CD4-positive, alpha-beta T cell (primary cell): ENCODE data around the gene PDE4B. TPM values are rescaled to one million over a fixed set of nuclear protein-coding genes. Genes with fewer than 3 reads are reported as not detected.

Experiments
- ATAC-seq: fragments of 200-7000 bp; cut with Tn5 transposase; one replicate; pipeline ENCODE4 v1.10.0; 2022; ENCODE audit warnings: mild to moderate bottlenecking; ENCODE audit not compliant: poor library complexity
- CTCF ChIA-PET: fragments of 350-600 bp; sonication (Branson Sonifier 250); formaldehyde crosslinking; loops from one replicate; lab custom pipeline; 2021; ENCODE audit warnings: antibody characterized with exemption, inconsistent platforms; lab: Charles Lee
- POLR2A ChIA-PET: fragments of 350-600 bp; sonication (Branson Sonifier 250); formaldehyde crosslinking; loops from one replicate; lab custom pipeline; 2021; ENCODE audit warnings: antibody characterized with exemption, inconsistent platforms; lab: Charles Lee
- DNase-seq, 14 experiments: peaks; one replicate each; pipeline ENCODE4 v3.0.0-alpha.2; 2013 to 2020; ENCODE audit warnings: mixed read lengths in 2 of 14
- H3K27ac ChIP-seq, 2 donors: one replicate each; pipeline versions ENCODE4 v1.5.1 to v1.7.0; 2013; ENCODE audit warnings: low read length in 2 of 2, low read depth in 1 of 2, mild to moderate bottlenecking in 1 of 2
- H3K27me3 ChIP-seq, 2 experiments: 1 replicate in 1 of 2; 2 replicates in 1 of 2; pipeline versions ENCODE4 v1.6.1 to v1.7.0; 2013; ENCODE audit warnings: low read length in 2 of 2, control low read depth in 1 of 2, mild to moderate bottlenecking in 1 of 2, moderate library complexity in 1 of 2; ENCODE audit not compliant: insufficient read depth in 2 of 2, control insufficient read depth in 1 of 2
- H3K36me3 ChIP-seq: one replicate; pipeline ENCODE4 v1.6.1; 2013; ENCODE audit warnings: low read length, control low read depth; ENCODE audit not compliant: insufficient read depth
- H3K4me1 ChIP-seq: one replicate; pipeline ENCODE4 v1.6.1; 2013; ENCODE audit warnings: low read length, control low read depth; ENCODE audit not compliant: insufficient read depth
- H3K4me3 ChIP-seq: one replicate; pipeline ENCODE4 v1.5.1; 2013; ENCODE audit warnings: mild to moderate bottlenecking, low read length, moderate library complexity
- H3K9me3 ChIP-seq, 2 experiments: 1 replicate in 1 of 2; 2 replicates in 1 of 2; pipeline versions ENCODE4 v1.6.1 to v1.7.0; 2013; ENCODE audit warnings: low read length in 2 of 2, mild to moderate bottlenecking in 2 of 2, control low read depth in 1 of 2, moderate library complexity in 1 of 2; ENCODE audit not compliant: control insufficient read depth in 1 of 2, insufficient read depth in 1 of 2
- H3K27ac Mint-ChIP-seq: one replicate; pipeline ENCODE4 v1.8.0; 2020; ENCODE audit warnings: mixed read lengths
- H3K27me3 Mint-ChIP-seq: one replicate; pipeline ENCODE4 v1.8.0; 2021; ENCODE audit warnings: mixed read lengths
- H3K36me3 Mint-ChIP-seq: one replicate; pipeline ENCODE4 v1.8.0; 2021; ENCODE audit warnings: low read depth, mixed read lengths
- H3K4me1 Mint-ChIP-seq: one replicate; pipeline ENCODE4 v1.8.0; 2021; ENCODE audit warnings: low read depth, mixed read lengths
- H3K4me3 Mint-ChIP-seq: one replicate; pipeline ENCODE4 v1.8.0; 2020; ENCODE audit warnings: mild to moderate bottlenecking, mixed read lengths
- H3K9me3 Mint-ChIP-seq: one replicate; pipeline ENCODE4 v1.8.0; 2020; ENCODE audit warnings: mixed read lengths
- CTCF ChIP-seq: fragments of 200-600 bp; IDR thresholded peaks from one replicate; pipeline ENCODE4 v1.8.0; 2022; ENCODE audit warnings: antibody characterized with exemption, mild to moderate bottlenecking
- intact Hi-C, 2 experiments: fragments of 100-400 bp; cut with DNase I in 1 of 2; cut with micrococcal nuclease in 1 of 2; formaldehyde crosslinking; loops; one replicate each; pipeline versions ENCODE4 v1.15.1 to v1.9.0; 2023 to 2025; cut with DNase I, micrococcal nuclease
- total RNA-seq, 174 experiments: library from RNA in 2 of 174; stranded (reverse) in 2 of 174; gene quantifications; one replicate each; pipeline ENCODE4 v1.2.3 and lab custom pipeline; 2021 to 2026

Gene PDE4B
- total RNA-seq, 2 experiments from 2014 or later, result 155 to 159 TPM

- intact Hi-C loops, result no loop called here
- Mint-ChIP-seq H3K9me3 (no peaks in the 10 kb centered on the region), H3K27me3 (peaks cover 22% of the 10 kb centered on the region), H3K36me3 (no peaks in the 10 kb centered on the region), H3K4me3 (no peak overlapping the region), H3K4me1 (no peaks in the 10 kb centered on the region), H3K27ac (no peak overlapping the region)
- no peak overlapping the region for H3K27ac ChIP-seq
- H3K27me3 ChIP-seq, result peaks cover 0 to 10% of the 10 kb centered on the region in 2 experiments
- no peak for TF ChIP-seq CTCF
- no peak for ATAC-seq
- no peak overlapping the region for H3K4me3 ChIP-seq
- DNase-seq, result no peak
- ChIA-PET CTCF (no interaction called here), POLR2A (no interaction called here)
- H3K36me3 ChIP-seq, result no peaks in the 10 kb centered on the region
- H3K9me3 ChIP-seq, result no peaks in the 10 kb centered on the region
- H3K4me1 ChIP-seq, result no peaks in the 10 kb centered on the region
Observed at GRCh38 chr1:66083003-66083402, 290.3 kb downstream of the PDE4B start.

GRCh38 chr1:66084442-66084841, 291.7 kb downstream of the PDE4B start:
- no peak for DNase-seq

GRCh38 chr1:66085600-66085999, 292.9 kb downstream of the PDE4B start:
- Mint-ChIP-seq H3K4me3 (no peak overlapping the region), H3K36me3 (no peaks in the 10 kb centered on the region), H3K27me3 (peaks cover 20% of the 10 kb centered on the region), H3K9me3 (no peaks in the 10 kb centered on the region), H3K27ac (no peak overlapping the region), H3K4me1 (no peaks in the 10 kb centered on the region)
- Histone ChIP-seq H3K36me3 (no peaks in the 10 kb centered on the region), H3K9me3 (no peaks in the 10 kb centered on the region), H3K4me3 (no peak overlapping the region), H3K27ac (no peak overlapping the region), H3K4me1 (no peaks in the 10 kb centered on the region), H3K27me3 (peaks cover 0 to 10% of the 10 kb centered on the region in 2 experiments)
- ATAC-seq, result no peak
- ChIA-PET POLR2A (no interaction called here), CTCF (no interaction called here)
- DNase-seq, result no peak
- intact Hi-C loops, result no loop called here
- TF ChIP-seq CTCF, result no peak

More at GRCh38 chr1:66084442-66084841, 291.7 kb downstream of the PDE4B start:
- H3K4me3 Mint-ChIP-seq, result no peak overlapping the region
- ChIA-PET CTCF (no interaction called here), POLR2A (no interaction called here)
- H3K4me1 ChIP-seq, result no peaks in the 10 kb centered on the region
- H3K27ac Mint-ChIP-seq, result no peak overlapping the region
- no peaks in the 10 kb centered on the region for H3K9me3 Mint-ChIP-seq
- intact Hi-C loops, result no loop called here
- TF ChIP-seq CTCF, result no peak
- no peaks in the 10 kb centered on the region for H3K36me3 ChIP-seq
- H3K9me3 ChIP-seq, result no peaks in the 10 kb centered on the region
- H3K36me3 Mint-ChIP-seq, result no peaks in the 10 kb centered on the region
- peaks cover 20% of the 10 kb centered on the region for H3K27me3 Mint-ChIP-seq
- no peaks in the 10 kb centered on the region for H3K4me1 Mint-ChIP-seq
- H3K27ac ChIP-seq, result no peak overlapping the region
- H3K4me3 ChIP-seq, result no peak overlapping the region
- no peak for ATAC-seq
- peaks cover 0 to 10% of the 10 kb centered on the region in 2 experiments for H3K27me3 ChIP-seq
